ENCODE measurements around the gene WEE1. TPM values are rescaled to one million over a fixed set of nuclear protein-coding genes. Genes with fewer than 3 reads are reported as not detected.
"Not testable (repeated sequence)": the region's sequence is repeated elsewhere in the genome, so short reads cannot be mapped to it uniquely, and the experiment has no call there.

Gene WEE1
- total RNA-seq, 1 donor from 2014 or later, result 17.3 TPM

DNA sequence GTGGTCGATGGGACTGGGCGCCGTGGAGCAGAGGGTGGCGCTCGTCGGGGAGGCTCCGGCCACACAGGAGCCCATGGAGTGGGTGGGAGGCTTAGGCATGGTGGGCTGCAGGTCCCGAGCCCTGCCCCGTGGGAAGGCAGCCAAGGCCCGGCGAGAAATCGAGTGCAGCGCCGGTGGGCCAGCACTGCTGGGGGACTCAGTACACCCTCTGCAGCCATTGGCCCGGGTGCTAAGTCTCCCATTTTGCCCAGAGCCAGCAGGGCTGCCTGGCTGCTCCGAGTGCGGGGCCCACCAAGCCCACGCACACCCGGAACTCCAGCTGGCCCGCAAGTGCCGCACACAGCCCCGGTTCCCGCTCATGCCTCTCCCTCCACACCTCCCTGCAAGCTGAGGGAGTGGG is 49.6 kb downstream of the WEE1 start:
- DNase-seq, result not testable (repeated sequence)

DNA sequence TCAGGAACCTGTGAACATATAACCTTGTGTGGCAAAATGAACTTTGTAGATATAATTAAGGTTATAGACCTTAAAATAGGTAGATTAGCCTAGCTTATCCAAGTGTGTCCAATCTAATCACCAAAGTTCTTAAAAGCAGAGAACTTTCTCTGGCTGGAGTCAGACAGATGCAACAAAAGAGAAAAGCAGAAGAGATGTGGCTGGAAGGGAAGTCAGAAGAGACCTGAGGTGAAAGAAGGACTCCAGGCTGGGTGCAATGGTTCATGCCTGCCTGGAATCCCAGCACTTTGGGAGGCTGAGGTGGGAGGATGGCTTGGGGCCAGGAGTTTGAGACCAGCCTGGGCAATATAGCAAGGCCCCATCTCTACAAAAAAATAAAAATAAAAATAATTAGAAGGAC is 51.0 kb downstream of the WEE1 start:
- DNase-seq, result no peak

DNA sequence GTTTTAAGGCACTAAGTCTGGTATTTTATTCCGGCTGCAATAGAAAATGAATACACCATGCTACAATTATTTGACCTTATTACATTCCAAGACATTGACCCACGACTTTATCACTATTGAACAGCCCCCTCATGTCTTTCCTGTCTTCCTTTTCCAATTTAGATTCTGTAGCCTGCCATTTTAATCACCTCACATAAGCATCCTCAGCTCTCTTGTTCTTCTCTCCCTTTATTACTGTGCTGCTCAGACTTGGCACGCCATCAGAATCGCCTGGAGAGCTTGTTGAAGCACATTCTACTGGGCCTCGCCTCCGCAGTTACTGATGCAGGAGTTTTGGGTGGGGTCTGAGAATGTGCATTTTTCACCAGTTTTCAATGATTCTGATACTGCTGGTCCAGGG is 51.7 kb downstream of the WEE1 start:
- DNase-seq, result no peak

DNA sequence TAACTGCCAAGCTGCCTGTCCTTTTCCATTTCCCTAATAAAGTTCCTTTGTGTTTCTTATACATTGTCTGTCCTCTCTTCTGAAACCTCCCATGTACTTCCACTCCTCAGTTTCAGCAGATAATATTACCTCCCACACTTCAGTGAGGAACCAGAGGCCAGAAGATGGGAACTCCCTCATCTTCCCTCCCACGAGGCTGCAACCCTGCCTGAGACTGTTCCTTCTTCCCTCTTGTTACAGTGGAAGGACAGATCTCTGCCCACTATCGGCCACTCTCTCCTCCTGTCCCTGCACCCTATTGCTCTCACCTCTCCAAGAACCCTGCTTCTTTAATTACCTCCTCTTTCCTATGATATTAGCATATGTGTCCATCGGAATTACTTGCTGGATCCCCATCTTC is 52.3 kb downstream of the WEE1 start:
- no peak for DNase-seq

DNA sequence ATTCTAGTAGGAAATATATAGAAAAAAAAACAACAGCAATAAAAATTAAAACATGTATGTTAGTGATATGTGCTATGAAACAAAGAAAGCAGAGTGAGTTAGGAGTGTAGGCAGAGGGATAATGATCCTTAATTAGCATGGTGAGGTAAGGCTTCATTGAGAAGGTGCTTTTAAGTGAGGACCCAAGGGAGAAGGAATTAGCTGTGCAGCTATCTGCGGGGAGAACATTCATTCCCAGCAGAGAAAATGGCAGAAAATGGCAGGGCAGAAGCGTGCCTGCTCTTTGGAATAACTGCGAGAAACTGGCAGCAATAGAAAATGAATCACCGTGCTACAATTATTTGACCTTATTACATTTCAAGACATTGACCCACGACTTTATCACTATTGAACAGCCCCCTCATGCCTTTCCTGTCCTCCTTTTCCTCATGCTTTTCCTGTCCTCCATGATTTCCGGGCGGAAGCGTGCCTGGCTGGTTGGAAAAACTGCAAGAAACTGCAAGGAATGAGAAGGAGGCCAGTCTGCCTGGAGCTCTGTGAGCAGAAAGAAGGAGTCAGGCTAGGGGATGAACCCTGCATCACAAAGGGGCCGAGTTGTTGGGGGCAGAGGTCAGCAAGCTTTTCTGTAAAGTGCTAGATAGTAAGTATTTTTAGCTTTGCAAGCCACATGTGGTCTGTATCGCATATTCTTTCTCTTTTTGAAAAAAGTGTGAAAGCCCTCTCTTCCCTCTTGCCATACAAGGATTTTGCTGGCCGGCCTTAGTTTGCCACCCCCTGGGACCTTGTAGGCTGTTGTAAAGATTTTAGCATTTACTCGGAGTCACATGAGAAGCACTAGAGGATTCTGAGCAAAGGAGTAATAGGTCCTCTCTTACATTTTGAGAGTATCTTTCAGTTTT is 53.3 kb downstream of the WEE1 start:
- no peak for DNase-seq

DNA sequence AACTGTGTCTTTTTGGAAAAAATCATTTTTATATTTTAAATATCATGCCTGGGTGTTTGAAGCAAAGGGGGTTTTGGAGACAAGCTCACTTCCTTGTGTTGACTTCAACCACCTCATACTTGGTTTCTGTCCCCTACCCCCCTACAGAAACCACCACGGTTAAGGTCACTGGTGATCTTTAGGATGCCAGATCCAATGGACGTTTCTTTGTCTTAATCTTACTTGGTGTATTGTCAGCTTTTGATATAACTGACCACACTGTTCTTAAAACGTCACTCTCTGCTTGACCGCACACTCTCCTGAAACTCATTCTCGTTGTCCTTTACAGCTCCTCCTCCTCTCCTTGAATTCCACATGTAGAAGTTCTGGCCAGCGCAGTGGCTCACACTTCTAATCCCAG is 55.6 kb downstream of the WEE1 start:
- no peak for DNase-seq

DNA sequence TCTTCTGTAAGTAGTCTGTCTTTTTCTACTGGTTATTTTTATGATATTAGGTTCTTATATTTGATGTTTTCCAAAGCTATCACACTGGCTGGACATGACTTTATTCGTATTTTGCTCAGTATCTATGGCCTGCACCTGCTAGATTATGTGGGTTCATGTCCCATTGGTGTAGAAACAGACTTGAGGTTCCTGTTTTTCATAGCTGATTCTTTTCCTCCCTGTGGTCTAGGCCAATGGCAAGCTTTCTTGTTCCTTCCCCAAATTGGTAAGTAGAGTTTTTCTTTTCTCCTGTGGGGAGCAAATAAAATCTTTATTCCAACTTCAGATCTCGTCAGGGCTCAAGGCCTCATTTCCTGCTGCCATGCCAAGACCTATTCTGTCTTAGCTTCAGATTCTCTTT is 60.2 kb downstream of the WEE1 start:
- no peak for DNase-seq

DNA sequence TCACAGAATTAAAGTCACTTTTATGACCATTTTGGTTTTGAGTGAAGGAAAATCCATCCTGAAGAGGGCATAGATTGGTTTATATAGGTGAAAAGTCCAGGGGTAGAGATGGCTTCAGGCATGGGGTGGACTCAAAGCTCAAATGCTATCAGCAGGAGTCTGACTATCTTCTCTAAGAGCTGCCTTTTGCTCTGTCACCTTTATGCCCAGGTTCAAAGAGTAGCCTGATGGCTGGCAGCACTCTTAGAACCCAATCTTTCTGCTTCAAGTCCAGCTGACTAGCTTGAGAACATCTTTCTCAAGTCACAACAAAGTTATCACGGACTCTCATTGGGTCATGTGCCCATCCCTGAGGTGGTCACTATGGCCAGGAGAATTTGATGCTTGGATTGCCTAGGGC is 63.2 kb downstream of the WEE1 start:
- no peak for DNase-seq

DNA sequence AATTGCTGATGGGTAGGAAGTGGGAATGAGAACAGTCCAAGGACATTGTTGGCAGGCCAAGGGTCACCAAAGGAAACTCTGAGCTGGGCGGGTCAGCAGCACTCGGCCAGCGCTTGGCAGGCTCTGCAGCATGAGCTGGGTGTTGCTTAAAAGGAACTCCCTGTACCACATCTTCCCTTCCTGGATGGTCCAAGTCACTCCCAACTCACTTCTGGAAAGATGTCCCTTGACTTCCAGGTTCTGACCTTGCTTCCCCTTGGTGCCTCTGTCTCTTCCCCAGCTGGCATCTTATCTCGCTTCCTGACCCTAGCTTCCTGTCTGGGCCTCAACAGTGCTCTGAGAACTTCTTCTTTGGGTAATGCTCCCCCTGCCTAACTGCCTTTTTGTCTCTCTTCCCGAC is 65.6 kb downstream of the WEE1 start:
- no peak for DNase-seq

Small RNA genes lying within 50 kb of the gene (small RNA-seq; reads per million reads assigned to genes)
- not detected for gene RF01210

Other genes with a start within 250 kb of the WEE1 start
- gene IPO7, start 189.0 kb upstream of the WEE1 start, total RNA-seq, result 216 TPM
- 33.5 TPM for gene ZNF143, start 112.7 kb upstream of the WEE1 start, total RNA-seq
- 13.7 TPM for gene SWAP70, start 90.4 kb downstream of the WEE1 start, total RNA-seq

Data from occipital lobe (tissue), 3 donors.